ENCODE results near the gene NSMCE4A.
A peak's percentile ranks its signal among the peaks of the same experiment; 100 is the strongest.
"Not testable (repeated sequence)": the region's sequence is repeated elsewhere in the genome, so short reads cannot be mapped to it uniquely, and the experiment has no call there.

The NSMCE4A gene

DNA sequence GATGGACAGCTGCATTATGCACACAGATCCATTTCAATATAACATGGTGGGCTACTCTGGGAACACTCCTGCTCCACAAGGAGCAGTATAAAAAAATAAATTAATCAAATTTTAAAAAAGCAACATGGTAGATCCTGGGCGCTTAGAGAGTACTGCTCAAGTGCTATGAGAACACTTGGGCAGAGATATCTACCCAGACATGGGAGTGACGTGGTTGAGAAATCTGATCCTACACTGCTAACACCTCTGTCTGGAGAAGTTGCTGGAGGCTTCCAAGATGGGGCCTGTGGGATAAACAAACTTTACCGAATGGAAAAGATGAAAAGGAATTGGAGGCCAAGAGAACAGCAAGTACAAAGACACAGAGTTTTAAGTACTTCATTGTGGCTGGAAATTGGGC, 9.0 kb downstream of the NSMCE4A start:
- Mint-ChIP-seq H3K27ac (no peak overlapping the region), H3K9me3 (no peaks in the 10 kb centered on the region), H3K4me1 (no peaks in the 10 kb centered on the region), H3K36me3 (peaks cover 98% of the 10 kb centered on the region), H3K4me3 (no peak overlapping the region)
- ATAC-seq (no peak), DNase-seq (ENCODE audit: low spot score in 2 of 2) (no peak)

GRCh38 chr10:121961456-121961855, 13.6 kb downstream of the NSMCE4A start:
- ATAC-seq (no peak), DNase-seq (ENCODE audit: low spot score in 2 of 2) (no peak)
- H3K4me1 Mint-ChIP-seq = no peaks in the 10 kb centered on the region
- no peak overlapping the region for H3K27ac Mint-ChIP-seq
- H3K4me3 Mint-ChIP-seq = no peak overlapping the region
- peaks cover 99% of the 10 kb centered on the region for H3K36me3 Mint-ChIP-seq
- no peaks in the 10 kb centered on the region for H3K9me3 Mint-ChIP-seq

DNA sequence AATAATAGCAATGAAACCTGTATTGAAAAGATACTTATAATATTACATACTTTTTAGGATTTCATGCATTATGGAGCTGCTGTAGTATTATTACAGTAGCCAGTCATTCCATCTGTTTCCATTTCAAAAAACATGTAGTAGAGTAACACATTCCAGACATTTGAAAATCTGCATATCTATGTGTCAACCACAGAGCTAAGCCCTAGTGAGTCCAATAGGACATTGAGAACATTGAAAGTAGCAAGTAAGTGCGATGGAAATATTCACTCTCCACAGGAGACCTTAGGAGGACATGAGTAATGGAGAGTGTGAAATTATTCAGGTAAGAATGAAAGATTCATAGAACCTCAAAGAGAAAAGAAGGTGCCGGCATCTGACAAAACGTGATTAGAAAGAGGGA, 15.3 kb downstream of the NSMCE4A start:
- Mint-ChIP-seq H3K9me3 (no peaks in the 10 kb centered on the region), H3K27ac (peak overlapping the region; percentile 40), H3K4me3 (no peak overlapping the region), H3K4me1 (no peaks in the 10 kb centered on the region), H3K36me3 (peaks cover 93% of the 10 kb centered on the region)
- DNase-seq (ENCODE audit: low spot score in 2 of 2) = no peak
- no peak for ATAC-seq

DNA sequence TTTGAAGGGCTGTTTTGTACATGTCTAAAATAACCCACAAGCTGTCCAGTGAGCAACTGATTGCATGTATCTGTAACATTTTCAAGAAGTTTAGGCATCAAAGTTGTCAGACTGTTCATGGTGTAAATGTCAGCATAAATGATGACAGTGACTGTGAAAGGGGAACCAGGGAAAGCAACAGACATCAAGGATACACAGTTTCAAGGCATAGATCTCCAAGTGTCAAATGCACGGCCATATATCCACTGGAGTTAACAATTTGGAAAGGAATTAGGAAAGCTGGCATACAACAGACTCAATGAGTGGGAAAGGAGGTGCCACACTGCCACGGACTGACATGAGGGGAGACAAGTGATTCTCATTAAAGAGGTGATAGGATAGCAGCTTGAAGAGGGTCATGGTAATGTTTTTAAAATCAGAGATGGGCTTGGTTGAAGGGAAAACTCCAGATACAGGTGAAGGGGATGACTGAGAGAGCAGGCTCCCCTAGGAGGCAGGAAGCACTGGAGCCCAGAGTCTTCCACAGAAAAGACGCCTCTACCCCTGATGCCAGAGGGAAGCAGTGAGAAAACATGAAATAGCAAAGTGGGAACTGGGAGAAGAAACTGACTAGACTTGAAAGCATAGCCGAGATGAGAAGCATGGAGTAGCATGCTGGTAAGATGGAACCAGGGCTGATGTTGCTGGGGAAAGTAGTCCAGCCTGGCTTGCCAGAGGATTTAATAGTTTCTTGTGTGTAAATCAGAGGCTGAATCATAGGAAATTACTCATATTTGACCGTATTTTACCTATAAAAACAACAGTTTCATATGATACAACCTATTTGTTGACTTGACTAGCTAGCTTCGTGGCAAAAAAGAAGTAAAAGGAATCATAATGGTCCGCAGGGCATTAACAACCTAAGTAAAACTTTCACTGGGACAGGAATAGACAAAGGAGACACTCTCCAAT, 18.6 kb downstream of the NSMCE4A start:
- peaks cover 60% of the 10 kb centered on the region for H3K36me3 Mint-ChIP-seq
- H3K9me3 Mint-ChIP-seq = no peaks in the 10 kb centered on the region
- no peaks in the 10 kb centered on the region for H3K4me1 Mint-ChIP-seq
- no peak overlapping the region for H3K4me3 Mint-ChIP-seq
- peak overlapping the region; percentile 33 for H3K27ac Mint-ChIP-seq
- ATAC-seq (no peak), DNase-seq (ENCODE audit: low spot score in 2 of 2) (no peak)

GRCh38 chr10:121952226-121952625, 22.8 kb downstream of the NSMCE4A start:
- Mint-ChIP-seq H3K9me3 (no peaks in the 10 kb centered on the region), H3K36me3 (peaks cover 18% of the 10 kb centered on the region), H3K4me1 (no peaks in the 10 kb centered on the region), H3K27ac (no peak overlapping the region), H3K4me3 (no peak overlapping the region)
- DNase-seq (ENCODE audit: low spot score in 2 of 2) = no peak
- ATAC-seq = no peak

GRCh38 chr10:121949451-121949850, 25.6 kb downstream of the NSMCE4A start:
- Mint-ChIP-seq H3K4me3 (no peak overlapping the region), H3K36me3 (no peaks in the 10 kb centered on the region), H3K9me3 (no peaks in the 10 kb centered on the region), H3K27ac (no peak overlapping the region), H3K4me1 (no peaks in the 10 kb centered on the region)
- DNase-seq (ENCODE audit: low spot score in 2 of 2) = no peak
- ATAC-seq = no peak

DNA sequence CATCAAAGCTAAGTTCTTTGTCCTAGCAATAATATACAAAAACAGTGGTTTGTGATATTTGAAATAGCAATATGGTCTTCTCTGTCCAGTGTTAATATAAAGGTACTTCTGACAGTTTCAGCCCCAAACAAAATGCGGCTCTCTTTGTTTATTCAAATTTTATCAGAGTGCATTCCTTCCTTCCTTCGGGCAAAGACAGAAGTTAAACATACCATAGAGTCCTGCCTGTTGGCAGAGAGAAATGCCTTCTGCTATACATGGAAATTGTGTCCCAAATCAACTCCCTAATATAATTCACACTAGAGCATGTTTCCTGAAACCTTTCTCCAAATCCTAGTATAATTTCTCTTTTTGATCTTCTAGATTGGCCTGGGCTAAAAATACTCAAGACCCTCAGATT, 26.0 kb downstream of the NSMCE4A start:
- H3K36me3 Mint-ChIP-seq = no peaks in the 10 kb centered on the region
- H3K4me3 Mint-ChIP-seq = no peak overlapping the region

GRCh38 chr10:121947343-121948330, 27.4 kb downstream of the NSMCE4A start:
- DNase-seq (ENCODE audit: low spot score in 2 of 2) (no peak), ATAC-seq (no peak)
- H3K9me3 Mint-ChIP-seq = no peaks in the 10 kb centered on the region
- H3K36me3 Mint-ChIP-seq = no peaks in the 10 kb centered on the region
- H3K27ac Mint-ChIP-seq = no peak overlapping the region
- H3K4me3 Mint-ChIP-seq = no peak overlapping the region
- no peaks in the 10 kb centered on the region for H3K4me1 Mint-ChIP-seq

More for the DNA sequence above, 26.0 kb downstream of the NSMCE4A start:
- no peak for DNase-seq (ENCODE audit: low spot score in 2 of 2)
- no peak for ATAC-seq
- Mint-ChIP-seq H3K27ac (no peak overlapping the region), H3K4me1 (no peaks in the 10 kb centered on the region), H3K9me3 (no peaks in the 10 kb centered on the region)

- no peak overlapping the region for H3K27ac Mint-ChIP-seq
- DNase-seq (ENCODE audit: low spot score in 2 of 2) (no peak), ATAC-seq (no peak)
- H3K9me3 Mint-ChIP-seq = no peaks in the 10 kb centered on the region
- H3K4me1 Mint-ChIP-seq = no peaks in the 10 kb centered on the region
- H3K4me3 Mint-ChIP-seq = no peak overlapping the region
- H3K36me3 Mint-ChIP-seq = no peaks in the 10 kb centered on the region
Observed at GRCh38 chr10:121942749-121943416, 32.1 kb downstream of the NSMCE4A start.

GRCh38 chr10:121941532-121941931, 33.5 kb downstream of the NSMCE4A start:
- H3K9me3 Mint-ChIP-seq = no peaks in the 10 kb centered on the region
- DNase-seq (ENCODE audit: low spot score in 2 of 2) (no peak), ATAC-seq (no peak)
- no peak overlapping the region for H3K4me3 Mint-ChIP-seq
- H3K36me3 Mint-ChIP-seq = no peaks in the 10 kb centered on the region
- no peaks in the 10 kb centered on the region for H3K4me1 Mint-ChIP-seq
- no peak overlapping the region for H3K27ac Mint-ChIP-seq

DNA sequence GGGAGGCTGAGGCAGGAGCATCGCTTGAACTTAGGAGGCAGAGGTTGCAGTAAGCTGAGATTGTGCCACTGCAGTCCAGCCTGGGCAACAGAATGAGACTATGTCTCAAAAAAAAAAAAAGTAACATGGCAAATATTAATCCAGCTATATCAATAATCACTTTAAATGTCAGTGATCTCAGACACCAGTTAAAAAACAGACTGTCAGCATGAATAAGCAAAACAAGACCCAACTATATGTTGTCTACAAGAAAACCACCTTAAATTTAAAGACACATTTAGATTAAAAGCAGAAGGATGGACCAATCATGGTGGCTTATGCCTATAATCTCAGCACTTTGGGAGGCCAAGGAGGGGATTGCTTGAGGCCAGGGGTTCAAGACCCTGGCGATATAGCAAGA, 38.7 kb downstream of the NSMCE4A start:
- ATAC-seq (no peak), DNase-seq (ENCODE audit: low spot score in 2 of 2) (no peak)
- Mint-ChIP-seq H3K4me3 (no peak overlapping the region), H3K36me3 (no peaks in the 10 kb centered on the region), H3K9me3 (no peaks in the 10 kb centered on the region), H3K4me1 (no peaks in the 10 kb centered on the region), H3K27ac (no peak overlapping the region)

- Mint-ChIP-seq H3K4me3 (no peak overlapping the region), H3K9me3 (no peaks in the 10 kb centered on the region), H3K4me1 (no peaks in the 10 kb centered on the region), H3K36me3 (no peaks in the 10 kb centered on the region), H3K27ac (no peak overlapping the region)
- no peak for DNase-seq (ENCODE audit: low spot score in 2 of 2)
- ATAC-seq = no peak
Observed at GRCh38 chr10:121935702-121936101, 39.3 kb downstream of the NSMCE4A start.

DNA sequence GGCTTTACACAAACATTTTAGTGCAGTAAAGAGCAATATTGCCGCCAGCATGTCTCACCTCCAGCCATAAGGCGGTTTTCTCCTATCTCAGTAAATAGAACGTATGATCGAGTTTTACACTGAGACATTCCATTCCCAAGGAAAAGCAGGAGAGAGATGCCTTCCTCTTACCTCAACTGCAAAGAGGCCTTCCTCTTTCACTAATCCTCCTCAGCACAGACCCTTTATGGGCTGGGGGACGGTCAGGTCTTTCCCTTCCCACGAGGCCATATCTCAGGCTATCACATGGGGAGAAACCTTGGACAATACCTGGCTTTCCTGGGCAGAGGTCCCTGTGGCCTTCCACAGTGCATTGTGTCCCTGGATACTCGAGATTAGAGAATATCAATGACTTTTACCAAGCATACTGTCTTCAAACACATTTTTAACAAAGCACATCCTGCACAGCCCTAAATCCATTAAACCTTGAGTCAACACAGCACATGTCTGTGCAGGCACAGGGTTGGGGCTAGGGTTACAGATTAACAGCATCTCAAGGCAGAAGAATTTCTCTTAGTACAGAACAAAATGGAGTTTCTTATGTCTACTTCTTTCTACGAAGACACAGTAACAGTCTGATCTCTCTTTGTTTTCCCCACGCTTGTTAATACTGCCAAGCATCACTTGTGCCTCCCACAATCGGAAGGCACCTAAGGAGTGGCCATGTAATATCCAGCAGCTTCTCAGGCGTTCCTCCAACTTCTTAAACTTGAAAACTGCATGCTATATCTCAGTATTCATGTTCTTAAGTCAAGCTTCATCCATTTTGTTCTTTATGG, 44.5 kb downstream of the NSMCE4A start:
- not testable (repeated sequence) for H3K4me3 Mint-ChIP-seq; DNase-seq (ENCODE audit: low spot score in 2 of 2); H3K9me3 Mint-ChIP-seq; ATAC-seq
- Mint-ChIP-seq H3K27ac (peak overlapping the region; percentile 64), H3K36me3 (peaks cover 12% of the 10 kb centered on the region), H3K4me1 (peaks cover 15% of the 10 kb centered on the region)

DNA sequence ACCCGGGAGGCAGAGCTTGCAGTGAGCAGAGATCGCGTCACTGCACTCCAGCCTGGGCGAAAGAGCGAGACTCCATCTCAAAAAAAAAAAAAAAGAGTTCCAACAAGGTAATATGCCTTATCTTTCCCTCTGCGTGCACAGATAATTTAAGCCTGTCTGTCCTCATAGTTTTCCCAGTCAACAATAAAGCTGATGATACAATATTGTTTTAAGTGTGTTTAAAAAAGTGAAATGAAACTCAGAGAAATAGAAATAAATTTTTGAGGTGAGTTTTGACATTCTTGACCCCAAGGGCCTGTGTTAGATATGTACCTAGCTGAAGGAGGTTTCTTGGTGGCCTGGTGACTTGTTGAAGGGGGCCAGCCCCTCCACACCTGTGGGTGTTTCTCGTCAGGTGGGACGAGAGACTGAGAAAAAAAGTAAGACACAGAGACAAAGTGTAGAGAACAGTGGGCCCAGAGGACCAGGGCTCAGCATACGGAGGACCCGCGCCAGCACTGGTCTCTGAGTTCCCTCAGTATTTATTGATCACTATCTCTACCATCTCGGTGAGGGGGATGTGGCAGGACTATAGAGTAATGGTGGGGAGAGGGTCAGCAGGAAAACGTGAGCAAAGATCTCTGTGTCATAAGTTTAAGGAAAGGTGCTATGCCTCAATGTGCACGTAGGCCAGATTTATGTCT, 45.3 kb downstream of the NSMCE4A start:
- peaks cover 18% of the 10 kb centered on the region for H3K36me3 Mint-ChIP-seq
- H3K4me3 Mint-ChIP-seq = not testable (repeated sequence)
- H3K27ac Mint-ChIP-seq = peak overlapping the region; percentile 64

More for the DNA sequence above, 45.3 kb downstream of the NSMCE4A start:
- H3K4me1 Mint-ChIP-seq = peaks cover 20% of the 10 kb centered on the region
- not testable (repeated sequence) for DNase-seq (ENCODE audit: low spot score in 2 of 2); ATAC-seq; H3K9me3 Mint-ChIP-seq
